ENCODE results near the gene NAALADL1. TPM values are rescaled to one million over a fixed set of nuclear protein-coding genes. Genes with fewer than 3 reads are reported as not detected.

The NAALADL1 gene
- total and polyA plus RNA-seq, 9 of the 15 experiments (the other 6 are each of a cell fraction or from before 2014, with no cell fraction given) = 0.06 to 0.72 (median 0.22) TPM; not detected in 4

- TF ChIP-seq CBX3 (IDR thresholded peaks at IDR 0.05; ENCODE audit: borderline replicate concordance in 1 of 2, low read length in 2 of 2) (peak in 1 of 2 experiments; percentile 96; a peak in 2 of 3 replicates), ZNF143 (CRISPR knock-in tag; IDR thresholded peaks at IDR 0.05) (peak; percentile 31; the same call in 1 of the 2 replicates), ZNF764 (CRISPR knock-in tag; IDR thresholded peaks at IDR 0.05; ENCODE audit: low read depth) (no peak), SPI1 (IDR thresholded peaks at IDR 0.05; ENCODE audit: borderline replicate concordance, low read depth, low read length) (0 out of 2 replicates have a peak, but pooled peaks have one; percentile 9), EP400 (IDR thresholded peaks at IDR 0.05) (peak; percentile 92), USF2 (CRISPR knock-in tag; IDR thresholded peaks at IDR 0.05) (no peak), EWSR1 (IDR thresholded peaks at IDR 0.05; ENCODE audit: borderline replicate concordance, low read depth, partially characterized antibody) (no peak), ZC3H8 (IDR thresholded peaks at IDR 0.05) (no peak), CSDE1 (IDR thresholded peaks at IDR 0.05) (no peak), ZNF175 (CRISPR knock-in tag; IDR thresholded peaks at IDR 0.05; ENCODE audit: low read depth) (peak; percentile 68; the same call in 1 of the 2 replicates), SIN3A (IDR thresholded peaks at IDR 0.05; ENCODE audit: borderline replicate concordance in 2 of 2, control insufficient read depth in 1 of 2, low read depth in 2 of 2, low read length in 2 of 2) (peak; percentile 87 to 95; a peak in 3 of 4 replicates), MBD2 (IDR thresholded peaks at IDR 0.05; ENCODE audit: borderline replicate concordance, low read depth) (peak; percentile 85), GATAD2B (IDR thresholded peaks at IDR 0.05; ENCODE audit: borderline replicate concordance) (no peak), BRD9 (IDR thresholded peaks at IDR 0.05; ENCODE audit: low read depth, partially characterized antibody) (no peak)
- TF ChIP-seq, protein P1, sequence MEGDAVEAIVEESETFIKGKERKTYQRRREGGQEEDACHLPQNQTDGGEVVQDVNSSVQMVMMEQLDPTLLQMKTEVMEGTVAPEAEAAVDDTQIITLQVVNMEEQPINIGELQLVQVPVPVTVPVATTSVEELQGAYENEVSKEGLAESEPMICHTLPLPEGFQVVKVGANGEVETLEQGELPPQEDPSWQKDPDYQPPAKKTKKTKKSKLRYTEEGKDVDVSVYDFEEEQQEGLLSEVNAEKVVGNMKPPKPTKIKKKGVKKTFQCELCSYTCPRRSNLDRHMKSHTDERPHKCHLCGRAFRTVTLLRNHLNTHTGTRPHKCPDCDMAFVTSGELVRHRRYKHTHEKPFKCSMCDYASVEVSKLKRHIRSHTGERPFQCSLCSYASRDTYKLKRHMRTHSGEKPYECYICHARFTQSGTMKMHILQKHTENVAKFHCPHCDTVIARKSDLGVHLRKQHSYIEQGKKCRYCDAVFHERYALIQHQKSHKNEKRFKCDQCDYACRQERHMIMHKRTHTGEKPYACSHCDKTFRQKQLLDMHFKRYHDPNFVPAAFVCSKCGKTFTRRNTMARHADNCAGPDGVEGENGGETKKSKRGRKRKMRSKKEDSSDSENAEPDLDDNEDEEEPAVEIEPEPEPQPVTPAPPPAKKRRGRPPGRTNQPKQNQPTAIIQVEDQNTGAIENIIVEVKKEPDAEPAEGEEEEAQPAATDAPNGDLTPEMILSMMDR (IDR thresholded peaks at IDR 0.05 in 2 of 3, conservative IDR thresholded peaks at IDR 0.05 in 1 of 3; ENCODE audit: insufficient read depth in 2 of 3, low read depth in 1 of 3, low read length in 3 of 3) = 0 out of 6 replicates have a peak, but pooled peaks of 1 of the 3 experiments have one; percentile 7
- TF ChIP-seq, protein P2, sequence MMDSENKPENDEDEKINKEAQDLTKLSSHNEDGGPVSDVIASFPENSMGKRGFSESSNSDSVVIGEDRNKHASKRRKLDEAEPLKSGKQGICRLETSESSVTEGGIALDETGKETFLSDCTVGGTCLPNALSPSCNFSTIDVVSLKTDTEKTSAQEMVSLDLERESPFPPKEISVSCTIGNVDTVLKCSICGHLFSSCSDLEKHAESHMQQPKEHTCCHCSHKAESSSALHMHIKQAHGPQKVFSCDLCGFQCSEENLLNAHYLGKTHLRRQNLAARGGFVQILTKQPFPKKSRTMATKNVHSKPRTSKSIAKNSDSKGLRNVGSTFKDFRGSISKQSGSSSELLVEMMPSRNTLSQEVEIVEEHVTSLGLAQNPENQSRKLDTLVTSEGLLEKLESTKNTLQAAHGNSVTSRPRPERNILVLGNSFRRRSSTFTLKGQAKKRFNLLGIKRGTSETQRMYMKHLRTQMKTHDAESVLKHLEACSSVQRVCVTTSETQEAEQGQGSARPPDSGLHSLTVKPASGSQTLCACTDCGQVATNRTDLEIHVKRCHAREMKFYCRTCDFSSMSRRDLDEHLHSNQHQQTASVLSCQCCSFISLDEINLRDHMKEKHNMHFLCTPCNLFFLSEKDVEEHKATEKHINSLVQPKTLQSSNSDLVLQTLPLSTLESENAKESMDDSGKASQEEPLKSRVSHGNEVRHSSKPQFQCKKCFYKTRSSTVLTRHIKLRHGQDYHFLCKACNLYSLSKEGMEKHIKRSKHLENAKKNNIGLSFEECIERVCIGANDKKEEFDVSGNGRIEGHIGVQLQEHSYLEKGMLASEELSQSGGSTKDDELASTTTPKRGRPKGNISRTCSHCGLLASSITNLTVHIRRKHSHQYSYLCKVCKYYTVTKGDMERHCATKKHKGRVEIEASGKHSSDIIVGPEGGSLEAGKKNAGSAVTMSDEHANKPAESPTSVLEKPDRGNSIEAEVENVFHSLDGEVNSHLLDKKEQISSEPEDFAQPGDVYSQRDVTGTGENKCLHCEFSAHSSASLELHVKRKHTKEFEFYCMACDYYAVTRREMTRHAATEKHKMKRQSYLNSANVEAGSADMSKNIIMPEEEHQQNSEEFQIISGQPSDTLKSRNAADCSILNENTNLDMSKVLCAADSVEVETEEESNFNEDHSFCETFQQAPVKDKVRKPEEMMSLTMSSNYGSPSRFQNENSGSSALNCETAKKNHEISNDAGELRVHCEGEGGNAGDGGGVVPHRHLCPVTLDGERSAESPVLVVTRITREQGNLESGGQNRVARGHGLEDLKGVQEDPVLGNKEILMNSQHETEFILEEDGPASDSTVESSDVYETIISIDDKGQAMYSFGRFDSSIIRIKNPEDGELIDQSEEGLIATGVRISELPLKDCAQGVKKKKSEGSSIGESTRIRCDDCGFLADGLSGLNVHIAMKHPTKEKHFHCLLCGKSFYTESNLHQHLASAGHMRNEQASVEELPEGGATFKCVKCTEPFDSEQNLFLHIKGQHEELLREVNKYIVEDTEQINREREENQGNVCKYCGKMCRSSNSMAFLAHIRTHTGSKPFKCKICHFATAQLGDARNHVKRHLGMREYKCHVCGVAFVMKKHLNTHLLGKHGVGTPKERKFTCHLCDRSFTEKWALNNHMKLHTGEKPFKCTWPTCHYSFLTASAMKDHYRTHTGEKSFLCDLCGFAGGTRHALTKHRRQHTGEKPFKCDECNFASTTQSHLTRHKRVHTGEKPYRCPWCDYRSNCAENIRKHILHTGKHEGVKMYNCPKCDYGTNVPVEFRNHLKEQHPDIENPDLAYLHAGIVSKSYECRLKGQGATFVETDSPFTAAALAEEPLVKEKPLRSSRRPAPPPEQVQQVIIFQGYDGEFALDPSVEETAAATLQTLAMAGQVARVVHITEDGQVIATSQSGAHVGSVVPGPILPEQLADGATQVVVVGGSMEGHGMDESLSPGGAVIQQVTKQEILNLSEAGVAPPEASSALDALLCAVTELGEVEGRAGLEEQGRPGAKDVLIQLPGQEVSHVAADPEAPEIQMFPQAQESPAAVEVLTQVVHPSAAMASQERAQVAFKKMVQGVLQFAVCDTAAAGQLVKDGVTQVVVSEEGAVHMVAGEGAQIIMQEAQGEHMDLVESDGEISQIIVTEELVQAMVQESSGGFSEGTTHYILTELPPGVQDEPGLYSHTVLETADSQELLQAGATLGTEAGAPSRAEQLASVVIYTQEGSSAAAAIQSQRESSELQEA (IDR thresholded peaks at IDR 0.05; ENCODE audit: low read depth) = no peak
Measured at GRCh38 chr11:65095974-65096806, 37.8 kb upstream of the NAALADL1 start, which contains the start of gene VPS51 (continued).

Measured in K562 (cell line).